Smooth muscle cell (in vitro differentiated cells): Measurements from ENCODE around the gene AFAP1. TPM values are rescaled to one million over a fixed set of nuclear protein-coding genes. Genes with fewer than 3 reads are reported as not detected.

ENCODE experiments used
- DNase-seq: peaks from one replicate; lab custom pipeline; 2025; ENCODE audit not compliant: unreplicated experiment; lab: John Stamatoyannopoulos, UW
- H2AFZ ChIP-seq: fragments of 200-600 bp; sonication (generic); 2 replicates; pipeline ENCODE4 v1.6.0; 2016; ENCODE audit warnings: antibody characterized with exemption, low read depth, mild to moderate bottlenecking
- H3F3A ChIP-seq: fragments of 200-600 bp; sonication (generic); 2 replicates; pipeline ENCODE4 v1.6.0; 2017; ENCODE audit warnings: antibody characterized with exemption, low read depth
- H3K27ac ChIP-seq: fragments of 200-600 bp; sonication (generic); 2 replicates; pipeline ENCODE4 v1.5.1; 2016; ENCODE audit warnings: low read depth, mild to moderate bottlenecking
- H3K27me3 ChIP-seq: fragments of 200-600 bp; sonication (generic); 2 replicates; pipeline ENCODE4 v1.6.1; 2016; ENCODE audit warnings: low read depth, mild to moderate bottlenecking
- H3K36me3 ChIP-seq: fragments of 200-600 bp; sonication (generic); 2 replicates; pipeline ENCODE4 v1.5.1; 2016; ENCODE audit warnings: low read depth
- H3K4me1 ChIP-seq: fragments of 200-600 bp; sonication (generic); 2 replicates; pipeline ENCODE4 v1.5.1; 2016; ENCODE audit warnings: low read depth
- H3K4me2 ChIP-seq: fragments of 200-600 bp; sonication (generic); 2 replicates; pipeline ENCODE4 v1.6.0; 2016; ENCODE audit warnings: mild to moderate bottlenecking
- H3K4me3 ChIP-seq: fragments of 200-600 bp; sonication (generic); 2 replicates; pipeline ENCODE4 v1.5.1; 2016; ENCODE audit warnings: mild to moderate bottlenecking
- H3K79me2 ChIP-seq: fragments of 200-600 bp; sonication (generic); 2 replicates; pipeline ENCODE4 v1.6.0; 2016; ENCODE audit warnings: low read depth, mild to moderate bottlenecking
- H3K9ac ChIP-seq: fragments of 200-600 bp; sonication (generic); 2 replicates; pipeline ENCODE4 v1.6.0; 2016; ENCODE audit warnings: low read depth
- H3K9me3 ChIP-seq: fragments of 200-600 bp; sonication (generic); replicated peaks from 2 replicates; pipeline ENCODE4 v1.5.1; 2016; ENCODE audit warnings: low read depth
- H4K20me1 ChIP-seq: fragments of 200-600 bp; sonication (generic); 2 replicates; pipeline ENCODE4 v1.6.0; 2016; ENCODE audit warnings: low read depth
- WGBS: methylation state at CpG from one replicate; pipeline ENCODE4 v1.1.7; 2016; ENCODE audit warnings: low lambda C conversion rate; 5-methylcytosine and 5-hydroxymethylcytosine counted together
- polyA plus RNA-seq: library from polyadenylated mRNA; unstranded; fragments of >200 nt; fragmentation: Nextera tagmentation; extraction: Ambion mirVana; gene quantifications from 2 replicates; pipeline ENCODE4 v1.2.1, GENCODE V29; 2016
- total RNA-seq: library from RNA; depleted of rRNA; stranded (reverse); fragments of >200 nt; gene quantifications from 2 replicates; pipeline ENCODE4 v1.2.3, GENCODE V29; 2014
- TF ChIP-seq, protein P1 (sequence below): fragments of 200-600 bp; sonication (generic); IDR thresholded peaks from 2 replicates; pipeline ENCODE4 v1.5.1; 2017; ENCODE audit warnings: borderline replicate concordance, mild to moderate bottlenecking, antibody characterized with exemption; ENCODE audit not compliant: insufficient read depth, poor library complexity, severe bottlenecking

Gene AFAP1
- total and polyA plus RNA-seq, 2 experiments from 2014 or later: 12.6 to 24.8 TPM

DNA sequence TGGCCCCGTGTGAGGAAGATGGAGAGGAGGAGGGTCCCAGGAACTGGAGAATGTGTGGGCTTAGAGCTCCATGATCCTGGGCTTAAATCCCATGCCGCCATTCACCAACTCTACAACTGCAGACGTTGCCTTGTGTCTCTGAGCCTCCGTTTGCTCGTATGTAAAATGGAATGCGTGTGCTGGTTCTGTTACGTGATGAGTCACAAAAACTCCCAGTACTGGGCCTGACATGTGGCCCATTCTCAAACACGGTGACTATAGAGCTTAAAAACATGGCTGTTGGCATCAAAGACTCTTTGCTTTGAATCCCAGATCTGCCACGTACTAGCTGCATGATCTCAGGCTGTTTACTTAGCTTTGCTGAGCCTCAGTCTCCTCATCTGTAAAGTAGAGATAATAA lies 13.0 kb upstream of the AFAP1 start:
- WGBS: 91% methylated on average over 9 of the region's 9 CpGs
- Histone ChIP-seq H3K79me2 (no peaks in the 10 kb centered on the region), H3K4me1 (no peaks in the 10 kb centered on the region), H3K27me3 (no peaks in the 10 kb centered on the region), H3K4me2 (no peak overlapping the region), H3K9ac (no peak overlapping the region), H3K9me3 (no peaks in the 10 kb centered on the region), H4K20me1 (no peaks in the 10 kb centered on the region), H3F3A (no peaks in the 10 kb centered on the region), H3K27ac (no peak overlapping the region), H3K4me3 (no peak overlapping the region), H2AFZ (no peak overlapping the region), H3K36me3 (no peaks in the 10 kb centered on the region)
- TF ChIP-seq, protein P1, sequence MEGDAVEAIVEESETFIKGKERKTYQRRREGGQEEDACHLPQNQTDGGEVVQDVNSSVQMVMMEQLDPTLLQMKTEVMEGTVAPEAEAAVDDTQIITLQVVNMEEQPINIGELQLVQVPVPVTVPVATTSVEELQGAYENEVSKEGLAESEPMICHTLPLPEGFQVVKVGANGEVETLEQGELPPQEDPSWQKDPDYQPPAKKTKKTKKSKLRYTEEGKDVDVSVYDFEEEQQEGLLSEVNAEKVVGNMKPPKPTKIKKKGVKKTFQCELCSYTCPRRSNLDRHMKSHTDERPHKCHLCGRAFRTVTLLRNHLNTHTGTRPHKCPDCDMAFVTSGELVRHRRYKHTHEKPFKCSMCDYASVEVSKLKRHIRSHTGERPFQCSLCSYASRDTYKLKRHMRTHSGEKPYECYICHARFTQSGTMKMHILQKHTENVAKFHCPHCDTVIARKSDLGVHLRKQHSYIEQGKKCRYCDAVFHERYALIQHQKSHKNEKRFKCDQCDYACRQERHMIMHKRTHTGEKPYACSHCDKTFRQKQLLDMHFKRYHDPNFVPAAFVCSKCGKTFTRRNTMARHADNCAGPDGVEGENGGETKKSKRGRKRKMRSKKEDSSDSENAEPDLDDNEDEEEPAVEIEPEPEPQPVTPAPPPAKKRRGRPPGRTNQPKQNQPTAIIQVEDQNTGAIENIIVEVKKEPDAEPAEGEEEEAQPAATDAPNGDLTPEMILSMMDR: no peak
- DNase-seq: no peak

DNA sequence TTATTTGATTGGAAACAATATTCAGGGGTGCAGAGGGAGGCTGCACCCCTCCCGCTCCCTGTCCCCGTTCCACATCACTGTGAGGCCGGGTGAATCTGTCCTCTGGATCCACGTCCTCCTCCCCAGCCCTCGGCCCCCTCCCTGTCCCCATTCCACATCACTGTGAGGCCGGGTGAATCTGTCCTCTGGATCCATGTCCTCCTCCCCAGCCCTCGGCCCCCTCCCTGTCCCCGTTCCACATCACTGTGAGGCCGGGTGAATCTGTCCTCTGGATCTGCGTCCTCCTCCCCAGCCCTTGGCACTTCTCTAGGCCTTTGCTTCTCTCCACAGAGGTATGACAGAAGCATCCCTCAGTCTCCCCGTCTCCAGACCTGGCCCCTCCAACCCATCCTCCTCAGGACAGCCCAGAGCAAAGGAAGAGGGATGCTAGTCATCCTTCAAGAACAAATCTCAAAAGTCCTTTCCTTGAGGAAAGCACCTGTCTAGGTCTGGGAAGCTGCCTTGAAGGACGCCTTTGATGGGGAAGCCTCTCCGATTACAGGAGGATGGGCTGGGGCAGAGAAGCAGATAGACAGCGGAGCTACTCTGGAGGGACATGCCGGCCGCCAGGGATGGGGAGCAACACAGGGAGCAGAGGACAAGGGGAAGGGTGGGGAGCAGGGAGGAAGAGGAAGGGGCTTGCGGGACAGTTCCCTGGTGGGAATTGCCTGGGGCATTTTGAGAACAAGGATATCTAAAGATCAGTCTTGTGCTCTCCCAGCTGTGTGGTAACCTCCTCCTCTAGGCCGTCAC lies 10.8 kb upstream of the AFAP1 start:
- Histone ChIP-seq H3K79me2 (no peaks in the 10 kb centered on the region), H3K36me3 (no peaks in the 10 kb centered on the region), H3K27ac (no peak overlapping the region), H3F3A (no peaks in the 10 kb centered on the region), H3K27me3 (no peaks in the 10 kb centered on the region), H3K4me2 (no peak overlapping the region), H2AFZ (no peak overlapping the region), H3K4me1 (no peaks in the 10 kb centered on the region), H3K9ac (no peak overlapping the region), H3K4me3 (no peak overlapping the region), H4K20me1 (no peaks in the 10 kb centered on the region), H3K9me3 (no peaks in the 10 kb centered on the region)
- 99% methylated on average over 9 of the region's 18 CpGs for WGBS
- TF ChIP-seq, protein P1: no peak
- no peak for DNase-seq

DNA sequence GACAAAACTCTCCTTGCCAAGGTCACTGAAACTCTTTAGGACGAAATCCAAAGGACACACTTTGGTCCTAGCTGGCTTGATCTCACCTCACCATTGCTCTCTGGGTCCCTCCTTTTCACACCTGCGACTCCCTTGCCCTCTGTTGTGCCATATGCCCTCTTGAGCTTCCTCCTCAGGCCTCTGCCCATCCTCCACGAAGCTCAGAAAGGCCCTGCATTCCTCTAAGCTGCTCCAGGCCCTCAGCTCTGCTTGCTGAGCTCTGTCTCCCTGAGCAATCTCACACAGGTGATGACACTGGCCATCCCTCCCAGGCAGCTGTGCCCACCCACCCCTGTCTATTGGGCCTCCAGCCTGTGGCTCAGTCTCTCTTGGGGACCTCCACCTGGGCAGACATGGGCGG lies 10.1 kb upstream of the AFAP1 start:
- H3K27ac ChIP-seq: no peak overlapping the region
- WGBS: 76% methylated on average over 4 of the region's 4 CpGs
- no peak overlapping the region for H3K9ac ChIP-seq
- H3K36me3 ChIP-seq: no peaks in the 10 kb centered on the region
- no peaks in the 10 kb centered on the region for H3K4me1 ChIP-seq
- H3K27me3 ChIP-seq: no peaks in the 10 kb centered on the region
- no peak overlapping the region for H3K4me3 ChIP-seq
- H3K9me3 ChIP-seq: no peaks in the 10 kb centered on the region
- H3F3A ChIP-seq: no peaks in the 10 kb centered on the region
- H4K20me1 ChIP-seq: no peaks in the 10 kb centered on the region
- no peaks in the 10 kb centered on the region for H3K79me2 ChIP-seq
- TF ChIP-seq, protein P1: no peak
- no peak overlapping the region for H3K4me2 ChIP-seq
- DNase-seq: no peak
- no peak overlapping the region for H2AFZ ChIP-seq

DNA sequence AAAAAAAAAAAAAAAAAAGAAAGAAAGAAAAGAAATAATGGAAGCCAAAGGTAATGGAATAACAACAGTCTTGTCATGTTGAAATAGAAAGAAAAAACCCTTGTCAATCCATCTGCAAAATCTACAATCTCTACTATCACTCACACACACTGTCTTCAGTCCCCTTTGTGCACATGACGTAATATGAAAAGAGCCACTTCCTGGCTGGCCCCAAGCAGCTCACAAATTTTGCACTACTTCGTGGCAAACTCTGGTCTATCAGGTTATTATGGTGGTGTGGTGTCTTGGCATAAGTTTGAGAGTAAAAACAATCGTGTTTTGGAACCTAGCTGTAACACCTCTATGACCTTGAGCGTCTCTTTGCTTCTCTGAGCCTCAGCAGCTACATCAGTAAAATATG lies 8.3 kb upstream of the AFAP1 start:
- Histone ChIP-seq H3K27ac (no peak overlapping the region), H3K4me3 (no peak overlapping the region), H3K36me3 (no peaks in the 10 kb centered on the region), H3K9me3 (no peaks in the 10 kb centered on the region), H3K79me2 (no peaks in the 10 kb centered on the region), H4K20me1 (no peaks in the 10 kb centered on the region), H3K27me3 (no peaks in the 10 kb centered on the region), H3K4me2 (no peak overlapping the region), H2AFZ (no peak overlapping the region), H3F3A (no peaks in the 10 kb centered on the region), H3K9ac (no peak overlapping the region), H3K4me1 (no peaks in the 10 kb centered on the region)
- TF ChIP-seq, protein P1: no peak
- no peak for DNase-seq
- 91% methylated on average over 4 of the region's 4 CpGs for WGBS
